GM19455 (cell line): ENCODE measurements around the gene LCAT.
"Not testable (repeated sequence)": the region's sequence is repeated elsewhere in the genome, so short reads cannot be mapped to it uniquely, and the experiment has no call there.

Source experiments
- ATAC-seq: cut with Tn5 transposase; IDR thresholded peaks from one replicate; pipeline ENCODE4 v1.9.1; 2021; ENCODE audit not compliant: unreplicated experiment

LCAT gene

DNA sequence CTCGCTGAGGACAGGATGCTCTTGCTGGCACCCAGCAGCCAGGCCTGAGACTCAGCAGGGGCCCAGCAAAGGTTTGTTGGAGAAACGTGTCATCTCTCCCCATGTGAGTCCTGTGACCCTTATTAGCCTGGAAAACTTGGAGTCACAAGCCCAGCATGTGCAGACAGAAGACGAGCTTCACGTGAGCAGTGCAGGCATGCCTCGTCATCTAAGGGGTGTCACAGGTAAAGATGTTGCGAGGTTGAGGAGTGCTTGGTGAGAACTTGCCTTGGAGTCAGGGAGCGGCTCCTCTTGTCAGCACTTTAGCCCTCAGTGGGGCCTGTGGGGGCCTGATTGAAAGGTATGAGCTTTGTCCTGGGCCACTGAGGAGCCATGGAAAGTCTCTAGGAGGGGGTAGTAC, 10.1 kb downstream of the LCAT start:
- ATAC-seq: no peak

DNA sequence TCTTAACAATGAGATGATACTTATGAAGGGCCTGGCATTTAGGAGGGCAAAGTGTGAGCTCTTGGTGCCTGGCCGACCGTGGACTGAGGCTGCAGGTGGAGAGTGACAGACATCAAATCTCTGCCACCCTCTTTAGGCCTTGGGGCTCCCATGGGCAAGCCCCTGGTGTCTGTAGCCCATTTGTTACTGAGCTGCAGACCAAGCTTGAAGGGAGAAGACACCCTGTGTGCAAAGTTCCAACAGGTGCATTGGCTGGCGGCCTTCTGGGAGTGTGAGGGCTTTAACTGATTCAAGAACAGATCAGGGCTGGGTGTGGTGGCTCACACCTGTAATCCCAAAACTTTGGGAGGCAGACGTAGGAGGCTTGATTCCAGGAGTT, 11.5 kb downstream of the LCAT start:
- no peak for ATAC-seq

DNA sequence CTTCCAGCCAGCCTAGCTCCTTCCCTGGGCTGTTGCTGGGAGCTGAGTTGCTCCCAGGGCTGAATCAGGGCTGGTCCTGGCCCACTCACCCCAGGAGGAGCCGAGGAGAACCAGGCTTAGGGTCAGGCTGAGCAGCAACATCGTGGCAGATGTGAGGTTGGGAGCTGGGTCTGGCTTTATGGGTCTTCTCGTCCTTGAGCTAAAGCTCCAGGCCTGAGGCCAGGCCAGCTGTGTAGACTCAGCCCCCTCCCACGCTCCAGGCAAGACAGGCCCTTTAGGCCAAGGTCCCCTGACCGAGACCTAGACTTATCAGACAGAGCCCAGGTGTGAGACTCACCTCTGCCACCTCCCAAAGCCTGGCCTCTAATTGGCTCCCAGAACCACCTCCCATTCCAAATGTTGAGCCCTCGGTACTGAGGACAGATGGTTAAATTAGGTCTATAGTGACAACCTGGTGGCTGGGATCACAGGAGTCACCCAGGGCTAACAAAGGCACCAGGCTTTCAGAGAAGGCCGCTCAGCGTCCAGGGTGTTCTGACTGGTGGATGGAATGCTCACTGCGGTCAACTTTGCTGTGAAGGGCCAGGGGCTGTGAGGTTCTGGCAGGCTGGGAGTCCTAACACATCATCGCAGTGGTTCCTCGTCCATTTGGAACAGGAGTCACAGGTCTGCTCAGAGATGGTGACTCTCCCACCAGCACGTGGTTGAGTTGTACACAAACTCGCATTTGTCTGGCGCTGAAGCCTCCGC, 12.0 kb downstream of the LCAT start, which contains the start of gene CTRL:
TSS of gene CTRL (minus strand) at position 151 of the 750 bp plus-strand sequence. CDS start at position 141, 10 bp downstream.
- no peak for ATAC-seq

DNA sequence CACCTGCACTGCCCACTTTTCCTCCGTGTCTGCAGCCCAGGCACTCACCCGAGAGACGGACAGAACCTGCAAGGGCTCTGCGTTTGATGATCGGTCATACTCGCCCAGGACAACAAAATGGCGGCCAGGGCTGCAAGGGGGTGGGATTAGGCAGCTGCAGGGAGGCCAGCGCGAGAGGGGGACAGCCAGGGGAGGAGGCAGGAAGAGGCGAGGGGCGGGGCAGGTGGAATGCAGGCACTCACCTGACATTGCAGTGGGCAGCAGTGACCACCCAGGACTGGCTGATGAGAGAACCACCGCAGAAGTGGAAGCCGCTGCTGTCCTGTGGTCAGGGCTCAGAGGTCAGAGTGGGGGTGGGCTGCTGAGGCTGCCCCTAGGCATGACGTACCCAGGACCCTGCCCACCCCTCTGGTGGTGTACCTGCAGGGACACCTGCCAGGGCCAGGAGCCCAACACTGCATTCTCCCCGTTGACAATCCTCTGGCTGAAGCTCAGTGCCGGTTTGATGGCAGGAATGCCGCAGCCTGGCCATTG, 13.2 kb downstream of the LCAT start:
- ATAC-seq: no peak

DNA sequence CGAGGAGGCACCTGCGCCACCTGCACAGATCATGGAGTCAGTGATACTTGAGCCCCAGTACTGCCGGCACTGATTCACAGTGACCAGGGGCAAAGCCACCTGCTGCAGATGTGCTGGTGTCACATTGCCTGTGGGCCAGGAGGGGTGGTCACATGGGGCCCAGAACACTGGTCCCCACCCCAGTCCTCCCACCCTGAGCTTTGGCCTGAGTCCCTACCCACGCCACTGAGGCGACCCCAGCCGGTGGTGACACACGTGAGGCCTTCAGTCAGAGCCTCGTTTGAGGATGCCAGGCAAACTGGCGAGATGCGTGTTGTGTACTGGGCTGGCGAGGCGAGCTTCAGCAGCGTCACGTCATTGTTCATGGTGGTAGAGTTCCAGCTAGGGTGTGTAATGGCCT, 13.7 kb downstream of the LCAT start:
- ATAC-seq: no peak

DNA sequence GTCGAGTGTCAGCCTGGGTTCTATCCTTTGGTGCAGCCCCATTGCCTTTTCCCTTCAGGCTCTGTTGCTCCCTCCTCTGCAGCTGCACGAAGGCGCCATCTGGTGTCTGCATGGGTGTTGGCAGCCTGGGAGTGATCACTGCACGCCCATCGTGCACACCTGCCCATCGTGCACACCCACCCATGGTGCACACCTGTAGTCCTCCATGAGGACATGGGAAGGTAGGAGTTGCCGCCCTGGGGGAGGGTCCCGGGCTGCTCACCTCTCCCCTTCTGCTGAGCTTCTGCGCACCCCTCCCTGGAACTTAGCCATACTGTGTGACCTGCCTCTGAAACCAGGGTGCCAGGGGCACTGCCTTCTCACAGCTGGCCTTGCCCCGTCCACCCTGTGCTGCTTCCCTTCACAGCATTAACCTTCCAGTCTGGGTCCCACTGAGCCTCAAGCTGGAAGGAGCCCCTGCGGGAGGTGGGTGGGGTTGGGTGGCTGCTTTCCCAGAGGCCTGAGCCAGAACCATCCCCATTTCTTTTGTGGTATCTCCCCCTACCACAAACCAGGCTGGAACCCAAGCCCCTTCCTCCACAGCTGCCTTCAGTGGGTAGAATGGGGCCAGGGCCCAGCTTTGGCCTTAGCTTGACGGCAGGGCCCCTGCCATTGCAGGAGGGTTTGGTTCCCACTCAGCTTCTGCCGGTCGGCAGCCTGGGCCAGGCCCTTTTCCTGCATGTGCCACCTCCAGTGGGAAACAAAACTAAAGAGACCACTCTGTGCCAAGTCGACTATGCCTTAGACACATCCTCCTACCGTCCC, 15.2 kb downstream of the LCAT start:
- no peak for ATAC-seq

DNA sequence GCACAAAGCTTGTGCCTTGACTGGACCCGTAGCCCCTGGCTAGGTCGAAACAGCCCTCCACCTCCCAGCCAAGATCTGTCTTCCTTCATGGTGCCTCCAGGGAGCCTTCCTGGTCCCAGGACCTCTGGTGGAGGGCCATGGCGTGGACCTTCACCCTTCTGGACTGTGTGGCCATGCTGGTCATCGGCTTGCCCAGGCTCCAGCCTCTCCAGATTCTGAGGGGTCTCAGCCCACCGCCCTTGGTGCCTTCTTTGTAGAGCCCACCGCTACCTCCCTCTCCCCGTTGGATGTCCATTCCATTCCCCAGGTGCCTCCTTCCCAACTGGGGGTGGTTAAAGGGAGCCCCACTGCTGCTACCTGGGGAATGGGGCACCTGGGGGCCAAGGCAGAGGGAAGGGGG, 15.8 kb downstream of the LCAT start:
- ATAC-seq: no peak

DNA sequence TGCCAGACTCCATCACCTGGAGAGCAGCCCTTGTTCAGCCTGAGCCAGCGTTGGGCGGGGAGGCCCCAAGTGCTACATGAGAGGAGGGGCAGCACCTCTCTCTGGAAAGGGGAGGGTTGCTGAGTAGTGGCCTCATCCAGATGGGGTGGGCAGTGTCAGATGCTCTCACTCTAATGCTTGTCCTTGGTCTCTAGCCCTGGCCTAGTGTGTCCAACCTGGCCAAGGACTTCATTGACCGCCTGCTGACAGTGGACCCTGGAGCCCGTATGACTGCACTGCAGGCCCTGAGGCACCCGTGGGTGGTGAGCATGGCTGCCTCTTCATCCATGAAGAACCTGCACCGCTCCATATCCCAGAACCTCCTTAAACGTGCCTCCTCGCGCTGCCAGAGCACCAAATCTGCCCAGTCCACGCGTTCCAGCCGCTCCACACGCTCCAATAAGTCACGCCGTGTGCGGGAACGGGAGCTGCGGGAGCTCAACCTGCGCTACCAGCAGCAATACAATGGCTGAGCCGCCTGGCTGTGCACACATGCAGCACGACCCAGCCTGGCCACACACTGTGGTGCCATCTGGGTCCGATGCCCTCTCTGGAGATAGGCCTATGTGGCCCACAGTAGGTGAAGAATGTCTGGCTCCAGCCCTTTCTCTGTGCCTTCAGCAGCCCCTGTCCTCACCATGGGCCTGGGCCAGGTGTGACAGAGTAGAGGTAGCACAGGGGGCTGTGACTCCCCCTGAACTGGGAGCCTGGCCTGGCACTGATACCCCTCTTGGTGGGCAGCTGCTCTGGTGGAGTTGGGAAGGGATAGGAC, 16.6 kb downstream of the LCAT start:
- no peak for ATAC-seq

DNA sequence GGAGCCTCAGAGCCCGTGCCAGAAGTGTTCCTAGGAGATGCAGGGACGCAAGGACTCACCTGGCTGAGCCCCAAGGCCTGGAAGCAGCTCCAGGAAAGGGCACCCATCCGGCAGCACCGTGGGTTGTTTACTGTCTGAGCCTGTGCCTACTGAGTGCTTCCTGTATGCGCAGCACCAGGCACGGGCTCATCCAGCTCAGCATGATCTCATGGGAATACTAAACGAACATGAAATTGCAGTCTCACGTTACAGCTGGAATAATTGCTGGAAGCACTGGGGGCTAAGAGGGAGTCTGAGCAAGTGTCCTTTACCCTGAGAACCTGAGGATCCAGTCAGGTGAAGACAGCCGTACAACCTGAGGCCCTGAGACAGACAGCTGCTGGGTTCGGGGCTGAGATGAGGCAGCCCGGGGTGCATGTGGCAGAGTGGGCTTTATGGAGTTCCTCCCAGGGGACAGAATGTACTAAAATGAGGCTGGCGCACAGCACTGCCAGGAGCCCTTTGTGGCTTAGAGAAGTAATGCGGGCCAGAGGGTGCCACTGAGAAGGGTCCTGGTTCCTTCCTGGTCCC, 17.7 kb downstream of the LCAT start:
- ATAC-seq: no peak

DNA sequence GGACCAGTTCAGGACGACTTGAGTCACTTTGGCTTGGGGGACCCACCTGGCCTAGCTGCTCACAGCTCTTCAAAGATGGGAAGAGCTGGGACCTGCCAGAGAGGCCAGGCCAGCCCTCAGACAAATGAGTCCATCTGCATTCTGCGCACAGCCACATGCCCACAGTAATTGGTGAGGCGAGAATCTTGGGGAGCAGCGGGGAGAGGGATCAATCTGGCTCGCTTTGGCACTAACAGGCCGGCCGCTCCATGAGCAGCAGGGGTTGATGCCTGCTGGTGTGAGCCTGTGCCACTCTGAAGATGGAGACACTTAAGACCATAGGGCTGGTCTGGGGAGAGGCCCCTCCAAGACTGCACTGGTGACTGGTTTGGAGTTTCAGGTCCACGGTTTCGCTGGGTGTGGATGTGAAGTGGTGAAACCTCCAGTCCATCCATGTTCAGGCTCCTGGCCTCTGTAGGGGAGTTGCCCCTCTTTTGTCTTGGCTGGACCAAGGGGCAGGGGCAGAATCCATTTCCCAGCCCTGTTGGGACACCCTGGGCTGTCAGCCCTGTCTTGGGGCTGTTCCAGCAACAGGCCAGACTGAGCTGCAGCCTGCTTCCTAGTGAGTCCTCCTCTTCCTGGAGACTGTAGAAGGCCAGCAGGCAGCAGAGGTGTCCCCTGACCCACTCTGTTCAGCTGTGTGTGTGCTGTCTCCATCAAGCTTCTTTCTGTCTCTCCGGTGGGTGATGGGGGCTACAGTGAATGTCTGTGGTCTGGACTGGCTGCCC, 19.6 kb downstream of the LCAT start:
- ATAC-seq: no peak

DNA sequence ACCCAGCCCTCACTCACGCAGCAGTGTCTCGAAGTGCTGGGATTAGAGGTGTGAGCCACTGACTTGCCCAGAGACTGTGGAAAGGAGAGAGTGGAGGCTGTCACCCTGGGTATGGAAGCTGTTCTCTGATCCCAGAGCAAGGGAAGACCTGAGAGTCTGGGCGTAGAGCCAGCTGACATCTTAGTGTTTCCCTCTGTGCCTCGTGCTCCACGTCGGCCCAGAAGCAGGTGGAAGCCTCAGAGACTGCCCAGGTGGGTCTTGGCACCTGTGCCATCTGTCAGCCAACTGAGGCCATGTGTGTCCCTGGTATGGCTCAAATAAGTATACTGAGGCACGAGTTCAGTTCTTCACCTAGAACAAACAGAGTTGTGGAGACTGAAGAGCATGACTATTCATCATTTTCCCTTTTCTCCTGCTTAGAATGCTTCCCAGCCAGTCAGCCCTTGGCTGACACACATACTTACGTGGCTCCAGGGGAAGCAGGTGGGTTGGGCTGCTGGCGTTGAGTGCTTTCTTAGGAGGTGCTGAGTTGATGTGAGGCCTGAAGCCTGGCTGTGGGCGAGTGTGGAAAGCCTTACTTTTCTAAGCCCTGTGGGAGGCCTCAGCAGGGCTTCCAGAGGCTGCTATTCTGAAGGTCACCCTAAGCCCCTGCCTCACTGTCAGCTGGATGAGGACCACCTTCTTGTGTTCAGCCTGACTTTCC, 20.4 kb downstream of the LCAT start:
- ATAC-seq: no peak

DNA sequence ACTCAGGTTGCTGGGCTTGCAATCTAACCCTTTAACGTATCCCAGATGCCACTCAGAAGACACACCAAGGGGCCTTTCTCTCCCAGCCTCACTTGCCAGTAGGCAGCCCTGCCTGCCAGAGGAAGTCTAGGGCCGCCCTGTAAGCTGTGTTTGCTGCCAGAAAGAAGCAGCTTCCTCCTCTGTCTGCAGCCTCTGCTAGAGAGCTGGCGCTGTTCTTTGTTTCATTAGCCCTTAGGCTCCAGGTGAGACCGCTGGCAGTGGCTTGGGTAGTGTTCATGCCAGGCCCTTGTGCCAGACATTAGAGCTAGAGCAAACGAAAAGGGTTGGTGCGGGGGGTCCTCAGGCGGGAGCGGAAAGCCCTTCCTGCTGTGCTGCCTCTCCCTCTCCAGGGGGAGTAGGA, 21.2 kb downstream of the LCAT start:
- ATAC-seq: no peak

DNA sequence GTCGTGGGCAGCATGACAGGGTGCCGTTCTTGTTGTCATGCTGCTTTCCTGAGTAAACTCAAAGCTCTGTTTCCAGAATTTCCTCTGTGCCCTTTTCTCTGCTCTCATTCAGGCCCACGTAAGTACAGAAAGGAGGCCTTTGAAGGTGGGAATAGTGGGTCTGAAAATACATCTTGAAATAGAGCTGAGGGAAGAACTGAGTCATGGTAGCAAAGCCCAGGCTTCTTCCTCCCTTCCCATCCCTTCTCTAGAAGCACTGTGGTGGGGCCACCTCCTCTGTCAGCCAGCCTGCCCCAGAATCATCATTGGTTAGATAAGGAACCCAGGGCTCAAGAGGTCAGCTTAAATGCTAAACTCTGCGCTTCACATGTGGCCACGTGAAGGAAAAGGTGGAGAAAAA, 21.7 kb downstream of the LCAT start:
- ATAC-seq: no peak

DNA sequence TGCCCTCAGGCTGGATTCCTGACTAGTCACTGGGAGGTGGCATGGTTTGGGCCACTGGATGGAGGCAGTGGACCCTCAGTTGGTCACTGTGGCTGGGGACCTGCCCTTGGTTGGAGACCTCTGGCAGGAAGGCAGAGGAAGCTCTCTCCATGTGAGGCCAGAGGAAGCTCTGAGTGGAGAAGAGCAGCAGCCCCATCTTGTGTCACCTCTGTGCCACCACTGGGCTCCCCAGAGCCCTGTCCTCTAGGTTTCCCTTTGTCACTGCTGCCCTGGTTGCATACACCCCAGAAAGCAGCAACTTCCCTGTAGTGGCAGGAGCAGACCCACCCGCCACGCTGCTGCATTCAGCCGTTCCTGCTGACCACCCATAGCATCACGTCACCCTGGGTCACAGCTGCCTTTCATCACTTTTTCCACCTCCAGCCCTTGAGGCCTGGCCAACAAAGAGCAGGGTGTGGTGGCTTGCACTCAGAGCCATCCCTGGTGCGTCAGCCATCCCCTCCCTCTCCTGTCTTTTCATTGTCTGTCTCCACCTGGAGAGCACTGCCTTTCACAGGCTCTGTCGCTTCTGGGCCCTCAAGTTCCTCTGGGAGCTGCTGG, 24.2 kb downstream of the LCAT start:
- no peak for ATAC-seq

DNA sequence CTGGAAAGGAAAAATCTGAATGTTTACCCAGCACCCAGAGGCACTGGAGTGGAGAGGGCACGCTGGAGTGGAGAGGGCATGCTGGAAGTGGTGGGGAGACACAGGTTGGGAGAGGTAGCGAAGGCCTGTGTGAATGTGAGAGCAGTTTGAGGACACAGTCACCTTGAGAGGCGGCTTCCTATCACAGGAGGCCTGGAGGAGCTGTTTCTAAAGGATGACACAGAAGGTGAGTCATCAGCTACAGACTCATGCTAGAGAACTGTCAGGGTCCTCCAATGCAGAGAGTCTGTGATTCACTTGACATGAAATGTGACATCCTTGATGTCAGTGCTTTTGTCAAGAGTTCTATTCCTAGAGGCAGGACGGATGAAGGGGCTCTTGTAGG, 26.1 kb downstream of the LCAT start:
- ATAC-seq: no peak

DNA sequence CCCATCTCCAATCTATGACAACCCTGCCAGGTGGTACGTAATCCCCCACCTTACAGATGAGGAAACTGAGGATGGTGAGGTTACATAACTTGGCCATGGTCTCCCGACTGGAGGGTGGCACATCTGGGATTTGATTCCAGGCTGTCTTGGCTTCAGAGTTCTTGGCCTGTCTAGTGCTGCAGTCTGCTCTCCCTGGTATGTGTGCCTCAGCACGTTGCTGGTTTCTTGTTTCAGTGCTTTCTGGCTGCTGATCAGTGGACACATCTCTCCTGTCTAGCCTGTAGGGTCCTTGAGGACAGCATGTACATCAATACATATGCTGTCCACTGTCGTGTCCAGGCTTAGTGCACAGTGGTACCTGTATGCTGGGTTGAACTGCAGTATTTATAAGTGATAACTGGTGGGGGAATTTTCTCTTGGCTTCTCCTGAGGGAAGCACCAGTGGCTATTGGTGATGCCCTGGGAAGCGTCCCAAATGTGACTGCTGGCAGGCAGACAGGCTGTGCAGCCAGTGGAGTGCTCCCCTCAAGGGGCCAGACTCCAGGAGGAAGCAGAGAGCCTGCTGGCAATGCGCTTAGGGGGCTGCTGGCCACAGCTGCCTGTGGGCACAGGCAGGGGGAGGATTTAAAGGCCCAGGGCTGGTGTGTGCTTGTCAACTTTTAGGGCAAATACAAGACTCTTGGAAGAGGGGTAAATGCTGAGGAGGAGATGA, 26.6 kb downstream of the LCAT start:
- no peak for ATAC-seq

DNA sequence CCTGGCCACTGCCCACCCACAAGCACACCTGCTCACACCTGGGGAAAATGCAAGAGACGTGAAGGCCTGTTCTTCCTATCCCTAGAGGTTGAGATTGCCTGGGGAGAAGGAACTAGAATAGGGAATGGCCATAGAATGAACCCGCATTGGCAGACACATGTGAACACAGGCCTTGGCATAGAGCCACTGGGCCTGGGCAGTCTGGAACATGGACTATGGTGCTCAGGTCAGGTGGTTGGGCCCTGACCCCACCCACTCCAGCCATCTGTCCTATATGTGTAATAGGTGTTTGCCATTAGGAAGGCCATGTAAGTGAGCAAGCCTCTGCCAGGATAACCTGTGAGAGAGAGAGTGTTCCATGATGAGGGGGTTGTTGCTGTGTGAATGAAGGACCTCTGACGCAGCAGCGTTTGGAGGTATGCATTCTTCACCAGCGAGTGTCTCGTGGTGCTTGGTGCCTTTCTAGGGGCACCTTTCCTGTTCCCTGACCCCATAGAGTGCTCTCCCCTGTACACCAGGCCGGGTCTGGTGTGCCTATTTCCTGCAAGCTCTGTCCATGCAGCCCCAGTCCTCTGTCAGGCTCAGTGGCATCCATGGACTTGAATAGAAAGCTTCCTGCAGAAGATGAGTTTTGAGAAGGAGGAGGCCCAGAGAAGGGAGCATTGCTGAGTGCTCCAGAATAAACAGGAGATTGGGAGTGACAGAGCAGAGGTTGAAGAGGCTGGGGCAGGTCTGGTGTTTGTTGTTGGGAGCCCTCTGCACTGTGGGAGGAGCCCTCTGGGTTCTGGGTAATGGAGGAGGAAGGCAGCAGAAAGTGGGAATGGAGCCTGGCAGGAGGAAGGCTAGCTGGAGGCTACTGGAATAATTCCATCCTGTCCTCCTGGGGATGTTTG, 27.8 kb downstream of the LCAT start:
- no peak for ATAC-seq

DNA sequence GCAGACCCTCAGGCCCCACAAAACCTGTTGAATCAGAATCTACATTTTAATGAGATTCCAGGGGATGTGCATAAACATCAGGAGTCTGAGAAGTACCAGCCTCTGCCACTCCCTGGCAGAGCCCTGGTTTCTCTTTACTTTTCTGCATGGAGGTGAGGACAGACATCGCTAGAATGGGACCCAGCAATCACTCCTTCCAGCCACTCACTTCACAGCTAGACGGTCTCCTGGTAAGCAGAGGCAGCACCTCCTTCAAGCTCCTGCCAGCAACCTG, 28.5 kb downstream of the LCAT start:
- not testable (repeated sequence) for ATAC-seq
